GM12892 (cell line): ENCODE results near the gene KIAA0040.

ENCODE experiments used
- DNase-seq: peaks from one replicate; pipeline ENCODE4 v3.0.0; 2011; ENCODE audit not compliant: insufficient read length
- FAIRE-seq: peaks from 2 replicates; lab custom pipeline; 2011; peaks lifted over from hg19 to GRCh38; lab: Jason Lieb, UNC
- POLR2A ChIP-seq: IDR thresholded peaks from 2 replicates; pipeline ENCODE4 v1.6.1; 2011; ENCODE audit warnings: low read depth, low read length, control low read depth
- POLR2AphosphoS5 ChIP-seq: IDR thresholded peaks from 2 replicates; pipeline ENCODE4 v1.6.1; 2011; ENCODE audit warnings: low read depth, low read length, control low read depth
- TAF1 ChIP-seq: IDR thresholded peaks from 2 replicates; pipeline ENCODE4 v1.6.1; 2011; ENCODE audit warnings: low read depth, mild to moderate bottlenecking, control low read depth, low read length, borderline replicate concordance

The KIAA0040 gene

GRCh38 chr1:175200678-175201521, 8.3 kb upstream of the KIAA0040 start:
- DNase-seq = no peak
- no peak for TF ChIP-seq POLR2AphosphoS5
- no peak for TF ChIP-seq POLR2A
- no peak for TF ChIP-seq TAF1
- no peak for FAIRE-seq

DNA sequence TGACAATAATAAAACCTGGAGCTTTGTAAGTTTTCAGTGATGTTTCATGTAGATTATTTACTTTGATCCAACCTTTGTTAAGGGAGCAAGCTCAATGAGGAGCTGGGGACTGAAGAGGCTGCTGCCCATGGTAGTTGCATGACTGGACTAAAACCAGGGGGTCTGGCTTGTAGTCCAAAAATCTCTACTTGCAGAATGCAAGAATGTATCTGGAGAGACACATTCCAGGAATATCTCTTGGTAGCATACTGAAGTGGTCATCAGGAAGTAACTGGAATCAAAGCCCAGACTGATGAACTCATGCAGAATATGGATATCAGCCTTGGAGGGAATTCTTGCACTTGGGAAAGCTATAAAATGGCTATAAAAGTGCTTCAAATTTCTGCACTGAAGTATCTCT, 5.8 kb upstream of the KIAA0040 start:
- DNase-seq = no peak

DNA sequence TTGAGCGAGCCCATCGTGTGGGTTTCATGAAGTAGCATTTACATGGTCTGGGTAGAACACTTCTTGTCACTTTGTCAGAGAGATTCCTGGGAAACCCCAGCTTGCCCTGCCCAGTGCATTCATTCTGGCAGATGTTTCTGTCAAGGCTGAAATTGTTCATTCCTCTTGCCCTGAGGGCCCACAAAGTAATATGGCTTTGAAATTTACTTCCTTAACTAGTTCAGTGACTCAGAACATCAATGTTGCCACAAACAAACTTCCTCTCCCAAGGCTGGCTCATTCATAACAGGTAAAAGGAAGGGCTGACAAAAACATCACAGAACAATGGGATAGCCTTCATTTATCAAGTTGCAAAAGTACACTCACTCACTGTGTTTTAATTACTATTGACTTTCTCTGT, 5.0 kb upstream of the KIAA0040 start:
- TF ChIP-seq TAF1 (no peak), POLR2A (no peak), POLR2AphosphoS5 (no peak)
- DNase-seq = no peak
- no peak for FAIRE-seq

More for the DNA sequence above, 5.8 kb upstream of the KIAA0040 start:
- TF ChIP-seq POLR2AphosphoS5 (no peak), POLR2A (no peak)
- FAIRE-seq = no peak

GRCh38 chr1:175195798-175196197, 3.2 kb upstream of the KIAA0040 start:
- no peak for DNase-seq
- no peak for TF ChIP-seq TAF1
- no peak for TF ChIP-seq POLR2AphosphoS5
- TF ChIP-seq POLR2A = no peak
- FAIRE-seq = no peak

GRCh38 chr1:175195281-175195680, 2.7 kb upstream of the KIAA0040 start:
- DNase-seq (no peak), FAIRE-seq (no peak)
- TF ChIP-seq POLR2A = no peak
- no peak for TF ChIP-seq POLR2AphosphoS5
- TF ChIP-seq TAF1 = no peak

GRCh38 chr1:175193527-175193910, 943 bp upstream of the KIAA0040 start:
- no peak for FAIRE-seq
- no peak for DNase-seq
- TF ChIP-seq POLR2A (no peak), POLR2AphosphoS5 (no peak), TAF1 (no peak)

- no peak for FAIRE-seq
- TF ChIP-seq POLR2AphosphoS5 (no peak), POLR2A (no peak), TAF1 (no peak)
- DNase-seq = no peak
These were observed 406 bp downstream of the KIAA0040 start for GRCh38 chr1:175192111-175192629.

- DNase-seq = no peak
- FAIRE-seq = peak; percentile 73
- TF ChIP-seq POLR2A (no peak), TAF1 (no peak), POLR2AphosphoS5 (no peak)
These were observed 917 bp downstream of the KIAA0040 start for GRCh38 chr1:175191659-175192058.

DNA sequence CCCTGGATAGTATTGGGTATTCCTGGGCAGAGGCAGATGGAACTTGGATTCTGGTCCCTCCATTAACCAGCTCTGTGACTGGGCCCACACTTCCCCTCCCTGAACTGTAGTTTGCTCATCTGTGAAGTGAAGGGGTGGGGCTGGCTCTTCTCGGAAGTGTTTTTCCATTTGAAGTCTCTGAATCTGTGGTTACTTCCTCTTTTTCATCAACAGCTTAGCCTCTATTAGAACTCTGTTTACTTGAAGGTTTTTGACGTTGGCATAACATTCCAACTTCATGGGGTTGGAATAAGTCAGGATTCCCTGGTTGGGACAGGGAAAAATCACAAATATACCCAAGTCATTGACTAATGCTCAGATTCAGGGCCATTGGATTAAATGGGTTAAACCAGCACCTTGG, 3.6 kb downstream of the KIAA0040 start:
- TF ChIP-seq TAF1 (no peak), POLR2AphosphoS5 (no peak), POLR2A (no peak; the same call in 1 of the 2 replicates)
- DNase-seq (no peak), FAIRE-seq (peak; percentile 97)

DNA sequence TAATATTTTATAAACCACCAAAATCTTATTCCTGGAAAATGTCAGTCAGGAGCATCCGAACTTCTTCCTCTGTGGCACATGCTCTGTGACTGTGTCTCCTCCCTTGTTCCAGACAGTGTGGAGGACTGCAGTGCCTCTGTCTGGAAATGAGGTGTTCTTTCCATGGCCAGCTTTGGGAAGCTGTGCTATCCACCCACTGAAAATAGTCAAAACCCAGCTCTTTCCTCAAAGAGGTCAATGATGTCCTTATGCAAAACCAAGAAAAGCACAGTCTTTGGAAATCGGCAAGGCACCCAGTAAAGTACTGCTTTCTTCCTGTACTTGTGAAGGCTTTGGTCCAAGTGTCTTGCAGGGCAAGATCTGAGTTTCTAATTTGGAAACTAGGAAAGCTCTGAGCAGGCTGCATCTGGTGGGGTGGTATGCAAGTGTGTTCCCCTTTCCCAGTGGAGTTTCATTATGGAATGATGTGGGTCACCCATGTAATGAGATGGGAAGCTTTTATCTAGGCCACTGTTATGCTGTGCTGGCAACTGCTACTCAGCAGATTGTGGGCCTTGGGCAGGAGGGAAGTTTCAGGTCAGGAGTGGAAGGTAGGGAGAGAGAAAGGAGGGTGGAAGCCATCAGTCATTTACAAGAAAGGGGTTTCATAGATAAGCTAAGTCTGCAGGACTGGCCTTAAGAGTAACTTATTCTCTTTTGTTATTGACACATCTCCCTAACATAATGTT, 6.0 kb downstream of the KIAA0040 start:
- TF ChIP-seq POLR2A = no peak
- TF ChIP-seq TAF1 = no peak
- TF ChIP-seq POLR2AphosphoS5 = no peak
- peak; percentile 48 for FAIRE-seq
- DNase-seq = no peak

DNA sequence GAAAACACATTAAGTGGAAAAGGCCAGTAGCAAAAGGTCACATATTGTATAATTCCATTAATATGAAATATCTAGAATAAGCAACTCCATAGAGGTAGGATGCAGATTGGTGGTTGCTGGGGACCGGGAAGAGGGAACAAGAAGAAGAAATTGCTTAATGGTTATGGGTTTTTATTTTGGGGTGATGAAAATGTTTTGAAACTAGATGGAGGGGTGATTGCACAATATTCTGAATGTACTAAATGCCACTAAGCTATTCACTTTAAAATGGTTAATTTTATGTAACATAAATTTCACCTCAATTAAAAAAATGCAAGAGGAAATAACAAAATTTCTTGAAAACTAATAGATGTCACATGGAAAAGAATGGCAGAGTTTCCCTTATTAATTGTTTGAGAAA, 6.7 kb downstream of the KIAA0040 start:
- no peak for FAIRE-seq
- DNase-seq = no peak
- TF ChIP-seq TAF1 = no peak
- TF ChIP-seq POLR2AphosphoS5 = no peak

DNA sequence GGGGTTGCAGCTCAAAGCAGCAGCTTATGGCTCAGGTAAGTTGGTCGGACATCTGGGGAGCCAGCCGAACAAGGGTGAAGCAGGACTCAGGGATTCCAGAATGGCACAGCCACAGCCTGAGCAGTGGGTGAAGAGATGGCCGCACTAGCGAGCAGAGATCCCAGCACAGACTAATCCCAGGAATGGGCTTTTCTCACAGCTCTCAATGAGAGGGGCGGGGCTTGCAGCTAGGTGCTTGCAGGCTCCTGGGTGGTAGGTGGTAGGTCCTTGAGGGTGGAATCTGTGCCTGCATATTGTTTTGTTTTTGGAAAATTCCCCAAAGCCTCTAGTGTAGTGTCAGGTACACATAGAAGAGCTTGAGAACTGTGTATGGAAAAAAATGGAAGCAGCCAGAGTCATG, 9.0 kb downstream of the KIAA0040 start:
- no peak for DNase-seq
- TF ChIP-seq POLR2AphosphoS5 (no peak), POLR2A (no peak)
- no peak for FAIRE-seq
